H54 (cell line): ENCODE measurements around the gene TTC39A.

Source experiments
- DNase-seq: peaks from one replicate; pipeline ENCODE4 v3.0.0; 2011; ENCODE audit warnings: low spot score, mixed read lengths; ENCODE audit not compliant: insufficient read length
- FAIRE-seq: peaks from 3 replicates; lab custom pipeline; 2011; peaks lifted over from hg19 to GRCh38; lab: Jason Lieb, UNC
- POLR2A ChIP-seq: IDR thresholded peaks from 2 replicates; pipeline ENCODE4 v1.6.1; 2011; ENCODE audit warnings: low read depth, mild to moderate bottlenecking, low read length

The TTC39A gene

GRCh38 chr1:51293898-51294515 lies 36.4 kb downstream of the TTC39A start:
- DNase-seq (no peak), FAIRE-seq (no peak)
- TF ChIP-seq POLR2A = no peak

- DNase-seq (no peak), FAIRE-seq (no peak)
These were observed 39.9 kb downstream of the TTC39A start for GRCh38 chr1:51290489-51290847.

GRCh38 chr1:51289676-51290488 lies 40.5 kb downstream of the TTC39A start:
- TF ChIP-seq POLR2A = no peak
- FAIRE-seq = no peak
- DNase-seq = no peak

More at GRCh38 chr1:51290489-51290847, 39.9 kb downstream of the TTC39A start:
- no peak for TF ChIP-seq POLR2A

DNA sequence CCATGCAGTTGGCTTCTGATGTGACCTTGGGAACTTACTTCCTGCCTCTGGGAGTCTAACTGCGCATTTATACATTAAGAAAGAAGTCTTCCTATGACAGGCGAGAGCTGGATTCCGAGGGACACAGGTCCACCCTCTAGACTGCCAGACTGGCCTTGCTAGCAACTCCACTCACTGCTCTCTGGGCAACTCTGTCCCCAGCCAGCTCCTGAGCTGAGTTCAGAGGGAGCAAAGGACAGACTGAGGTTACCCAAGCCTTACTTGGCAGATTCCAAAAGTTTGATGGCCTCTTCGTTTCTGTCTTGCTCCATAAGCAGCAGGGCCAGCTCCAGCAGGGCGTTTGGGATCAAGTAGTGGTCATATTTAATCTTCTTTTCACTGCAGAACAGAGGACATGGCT lies 41.8 kb downstream of the TTC39A start:
- DNase-seq (no peak), FAIRE-seq (no peak)
- TF ChIP-seq POLR2A = no peak

DNA sequence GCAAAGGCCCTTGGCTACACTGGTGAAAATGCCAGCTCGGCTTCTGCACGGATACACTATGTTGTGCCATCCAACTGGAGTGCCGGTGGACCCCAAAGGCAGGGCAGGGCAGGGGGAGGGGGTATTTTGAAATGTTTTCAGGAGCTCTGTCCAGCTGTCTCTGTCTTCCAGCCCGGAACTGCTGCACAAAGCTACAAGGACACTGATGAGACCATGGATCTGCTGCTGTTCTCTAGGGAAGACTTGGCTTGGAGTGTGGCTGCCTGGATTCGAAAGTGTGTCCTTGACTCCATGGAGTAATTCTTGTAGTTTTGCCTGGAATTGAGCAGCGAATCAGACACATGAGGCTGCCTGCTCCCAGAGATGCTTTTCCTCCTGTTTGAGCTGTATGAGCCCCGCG lies 42.4 kb downstream of the TTC39A start:
- DNase-seq = no peak
- no peak for FAIRE-seq
- no peak for TF ChIP-seq POLR2A

- FAIRE-seq (no peak), DNase-seq (no peak)
- no peak for TF ChIP-seq POLR2A
These were observed 45.3 kb downstream of the TTC39A start for GRCh38 chr1:51285055-51285454.

- DNase-seq = no peak
- no peak for TF ChIP-seq POLR2A
- no peak for FAIRE-seq
These were observed 45.8 kb downstream of the TTC39A start for GRCh38 chr1:51284487-51284954.

DNA sequence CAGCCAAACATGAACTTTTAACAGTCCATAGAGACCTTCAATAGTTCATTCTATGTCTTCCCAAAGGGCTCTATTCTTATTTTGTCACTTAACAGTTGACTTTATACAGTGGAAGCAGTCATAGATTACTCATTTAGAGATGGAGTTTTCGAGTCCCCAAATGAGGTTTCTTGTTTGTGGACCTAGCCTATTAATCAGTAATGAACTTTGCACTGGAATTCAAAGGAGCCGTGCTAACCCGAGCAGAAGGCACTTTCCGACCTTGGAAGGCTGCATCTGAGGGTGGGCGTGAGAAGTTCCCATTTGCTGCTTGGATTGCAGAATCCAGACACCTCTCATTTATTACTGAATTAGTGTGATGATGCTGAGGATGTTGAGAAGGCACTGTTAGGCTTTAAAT lies 46.4 kb downstream of the TTC39A start:
- TF ChIP-seq POLR2A = no peak
- FAIRE-seq (no peak), DNase-seq (no peak)

DNA sequence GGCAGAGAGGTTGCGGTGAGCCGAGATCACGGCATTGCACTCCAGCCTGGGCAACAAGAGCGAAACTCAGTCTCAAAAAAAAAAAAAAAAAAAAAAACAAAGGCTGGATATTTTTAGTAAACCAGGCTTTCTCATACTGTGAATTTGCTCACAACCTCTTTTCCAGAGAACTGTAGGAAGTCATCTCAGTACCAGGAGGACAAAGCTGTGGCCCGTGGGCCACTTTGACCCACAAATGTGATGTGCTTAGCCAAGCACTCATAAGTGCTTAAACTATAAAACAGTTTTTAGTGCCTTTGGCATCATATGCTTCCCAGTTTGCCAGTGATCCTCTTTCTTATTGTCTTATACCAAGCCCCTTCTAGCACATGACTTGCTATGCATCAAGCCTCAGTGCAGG lies 47.8 kb downstream of the TTC39A start:
- TF ChIP-seq POLR2A = no peak
- DNase-seq = no peak
- FAIRE-seq = no peak

DNA sequence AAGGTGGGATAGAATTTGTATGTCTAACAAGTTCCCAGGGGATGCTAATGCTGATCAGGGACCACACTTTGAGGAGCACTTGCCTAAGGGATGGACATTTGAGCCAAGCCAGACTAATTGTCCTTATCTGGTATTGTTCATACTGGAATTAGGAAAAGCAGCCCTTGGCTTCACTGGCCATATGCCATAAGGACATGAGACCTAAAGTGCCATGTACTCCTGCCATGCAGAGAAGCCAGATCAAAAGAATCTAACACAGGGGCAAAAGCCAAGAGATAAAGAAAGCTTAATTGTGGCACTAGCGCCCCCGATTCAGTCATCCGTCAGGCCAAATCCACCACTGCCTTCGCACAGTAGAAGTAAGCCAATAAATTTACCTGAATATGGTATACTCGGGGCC lies 48.6 kb downstream of the TTC39A start:
- FAIRE-seq (no peak), DNase-seq (no peak)
- no peak for TF ChIP-seq POLR2A

DNA sequence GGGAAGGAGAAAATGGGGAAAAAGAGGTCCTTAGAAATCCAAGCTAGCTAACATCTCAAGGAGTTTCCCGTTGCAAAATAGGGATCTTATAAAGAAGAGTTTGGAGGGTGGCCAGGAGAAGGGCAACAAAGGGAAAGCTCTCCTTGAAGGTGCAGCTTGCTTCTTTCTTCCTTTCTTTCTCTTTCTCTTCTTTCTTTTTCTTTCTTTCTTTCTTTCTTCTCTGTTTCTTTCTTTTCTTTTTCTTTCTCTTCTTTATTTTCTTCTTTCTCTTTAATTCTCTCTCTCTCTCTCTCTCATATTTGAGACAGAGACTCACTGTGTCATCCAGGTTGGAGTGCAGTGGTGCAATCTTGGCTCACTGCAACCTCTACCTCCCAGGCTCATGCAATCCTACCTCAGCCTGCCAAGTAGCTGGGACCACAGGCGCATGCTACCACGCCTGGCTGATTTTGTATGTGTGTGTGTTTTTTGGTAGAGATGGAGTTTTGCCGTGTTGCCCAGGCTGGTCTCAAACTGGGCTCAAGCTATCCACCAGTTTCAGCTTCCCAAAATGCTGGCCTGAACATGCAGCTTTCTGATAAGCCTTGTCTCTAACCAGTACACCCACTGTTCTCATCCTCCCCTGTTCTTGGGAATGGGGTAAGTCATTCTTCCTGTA lies 49.9 kb downstream of the TTC39A start:
- no peak for TF ChIP-seq POLR2A
- no peak for DNase-seq
- no peak for FAIRE-seq

DNA sequence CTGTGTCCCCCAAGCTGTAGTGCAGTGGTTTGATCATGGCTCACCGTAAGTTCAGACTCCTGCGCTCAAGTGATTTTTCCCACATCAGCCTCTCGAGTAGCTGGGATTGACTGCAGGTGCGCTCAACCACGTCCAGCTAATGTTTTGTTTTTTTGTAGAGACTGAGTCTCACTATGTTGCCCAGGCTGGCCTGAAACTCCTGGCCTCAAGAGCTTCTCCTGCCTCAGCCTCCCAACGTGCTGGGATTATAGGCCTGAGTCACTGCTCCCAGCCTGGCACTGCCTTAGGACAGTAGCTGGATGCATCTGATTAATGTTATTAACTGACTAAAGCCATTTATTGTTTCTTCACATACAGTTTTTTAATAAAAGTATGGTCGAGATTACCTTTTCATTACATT lies 54.1 kb downstream of the TTC39A start:
- no peak for TF ChIP-seq POLR2A
- FAIRE-seq (no peak), DNase-seq (no peak)

GRCh38 chr1:51274676-51275075 lies 55.7 kb downstream of the TTC39A start:
- TF ChIP-seq POLR2A = no peak
- DNase-seq (no peak), FAIRE-seq (no peak)

DNA sequence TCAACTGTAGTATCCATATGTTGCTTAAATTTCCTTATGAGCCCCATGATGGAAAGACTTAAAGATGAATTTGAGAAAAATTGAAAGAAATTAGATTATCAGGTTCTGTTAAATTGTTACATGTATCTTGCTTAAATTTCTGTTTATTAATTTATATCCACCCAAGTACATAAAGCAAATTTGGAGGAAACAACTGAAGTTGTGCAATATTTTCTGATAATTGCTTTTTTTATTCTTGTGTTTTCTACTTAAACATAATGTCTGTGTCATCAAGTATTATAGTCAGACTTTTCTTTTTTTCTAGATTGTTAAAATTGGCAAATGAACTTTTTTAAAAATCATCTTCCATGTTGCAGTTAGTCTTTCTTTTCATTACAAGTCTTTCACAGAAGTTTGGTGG lies 57.4 kb downstream of the TTC39A start:
- DNase-seq (no peak), FAIRE-seq (no peak)
- TF ChIP-seq POLR2A = no peak
